GM12878 (cell line): ENCODE measurements around the gene CPHXL2. TPM values are rescaled to one million over a fixed set of nuclear protein-coding genes. Genes with fewer than 3 reads are reported as not detected.

ENCODE experiments used
- ATAC-seq: fragments of 200-7000 bp; cut with Tn5 transposase; 3 replicates; pipeline ENCODE4 v1.9.1; 2020; ENCODE audit warnings: mild to moderate bottlenecking, moderate library complexity
- BruUV-seq: library from RNA; stranded (reverse); fragments of 400-500 nt; replicated peaks from 2 replicates; lab custom pipeline; 2021; lab: Mats Ljungman, UMichigan
- CTCF ChIA-PET: fragments of 300-600 bp; sonication (Branson Sonifier 250); formaldehyde crosslinking; extraction: SDS; loops from one replicate; lab custom pipeline; 2021; ENCODE audit warnings: inconsistent platforms; lab: Yijun Ruan, JAX
- POLR2A ChIA-PET: fragments of 350-600 bp; formaldehyde crosslinking; extraction: SDS; loops from one replicate; lab custom pipeline; 2021; ENCODE audit warnings: inconsistent platforms; lab: Charles Lee
- RAD21 ChIA-PET: fragments of 300-600 bp; sonication (Branson Sonifier 250); formaldehyde crosslinking; loops from one replicate; lab custom pipeline; 2023; ENCODE audit warnings: antibody characterized with exemption; ENCODE audit not compliant: unreplicated experiment; lab: Charles Lee
- SMC1A ChIA-PET: fragments of 300-600 bp; sonication (Branson Sonifier 250); formaldehyde crosslinking; loops from one replicate; lab custom pipeline; 2023; ENCODE audit not compliant: unreplicated experiment, uncharacterized antibody; lab: Charles Lee
- DNase-seq: peaks from one replicate; pipeline ENCODE4 v3.0.0-alpha.2; 2011; ENCODE audit warnings: low read depth, low spot score
- FAIRE-seq: peaks from 3 replicates; lab custom pipeline; 2011; peaks lifted over from hg19 to GRCh38; lab: Jason Lieb, UNC
- H2AFZ ChIP-seq: 2 replicates; pipeline ENCODE4 v1.6.0; 2011; ENCODE audit warnings: low read depth, low read length, control low read depth; ENCODE audit not compliant: control insufficient read depth
- H3K27ac ChIP-seq: 2 replicates; pipeline ENCODE4 v1.5.1; 2011; ENCODE audit warnings: control low read depth; ENCODE audit not compliant: control insufficient read depth, insufficient read depth
- H3K27me3 ChIP-seq, 2 experiments: replicated peaks in 1 of 2; 2 replicates each; pipeline versions ENCODE4 v1.6.0 to v1.6.1; 2011; ENCODE audit warnings: low read length in 1 of 2; ENCODE audit not compliant: control insufficient read depth in 2 of 2, insufficient read depth in 2 of 2
- H3K36me3 ChIP-seq, 2 experiments: 2 replicates each; pipeline ENCODE4 v1.5.1; 2011; ENCODE audit warnings: low read length in 1 of 2; ENCODE audit not compliant: control insufficient read depth in 2 of 2, insufficient read depth in 2 of 2
- H3K4me1 ChIP-seq: 2 replicates; pipeline ENCODE4 v1.6.1; 2011; ENCODE audit warnings: mild to moderate bottlenecking, low read length, moderate library complexity, mixed read lengths; ENCODE audit not compliant: control insufficient read depth, insufficient read depth
- H3K4me2 ChIP-seq: 2 replicates; pipeline ENCODE4 v1.6.0; 2011; ENCODE audit warnings: control low read depth; ENCODE audit not compliant: control insufficient read depth, insufficient read depth
- H3K4me3 ChIP-seq: fragments of 200-600 bp; sonication (generic); 2 replicates; pipeline ENCODE4 v1.5.1; 2016
- H3K79me2 ChIP-seq: 2 replicates; pipeline ENCODE4 v1.6.0; 2011; ENCODE audit warnings: low read length; ENCODE audit not compliant: control insufficient read depth, insufficient read depth
- H3K9ac ChIP-seq: 2 replicates; pipeline ENCODE4 v1.8.0; 2011; ENCODE audit warnings: low read length, control low read depth, mixed read lengths; ENCODE audit not compliant: control insufficient read depth, insufficient read depth
- H3K9me3 ChIP-seq: replicated peaks from 3 replicates; pipeline ENCODE4 v1.5.1; 2011; ENCODE audit warnings: mild to moderate bottlenecking, low read length; ENCODE audit not compliant: control insufficient read depth, insufficient read depth
- H4K20me1 ChIP-seq: 2 replicates; pipeline ENCODE4 v1.6.0; 2011; ENCODE audit not compliant: control insufficient read depth, insufficient read depth
- ATF7 ChIP-seq: fragments of 450-650 bp; IDR thresholded peaks from 2 replicates; pipeline ENCODE4 v1.6.1; 2016; ENCODE audit warnings: low read depth, mild to moderate bottlenecking
- CBFB ChIP-seq: IDR thresholded peaks from 2 replicates; pipeline ENCODE4 v1.6.1; 2016; ENCODE audit warnings: antibody characterized with exemption, low read depth
- CHD2 ChIP-seq: IDR thresholded peaks from 2 replicates; pipeline ENCODE4 v1.6.1; 2011; ENCODE audit warnings: low read depth, low read length, improper control_type of control experiment, borderline replicate concordance
- EZH2 ChIP-seq: IDR thresholded peaks from 2 replicates; pipeline ENCODE4 v1.6.1; 2012; ENCODE audit warnings: low read depth, mild to moderate bottlenecking, control low read depth, inconsistent platforms, low read length, borderline replicate concordance; ENCODE audit not compliant: control insufficient read depth
- JUNB ChIP-seq: IDR thresholded peaks from 2 replicates; pipeline ENCODE4 v1.6.1; 2016; ENCODE audit warnings: antibody characterized with exemption, mild to moderate bottlenecking
- KDM1A ChIP-seq: fragments of 200-600 bp; sonication (generic); IDR thresholded peaks from 2 replicates; pipeline ENCODE4 v1.6.1; 2016; ENCODE audit warnings: borderline replicate concordance
- MEF2B ChIP-seq: fragments of 450-650 bp; IDR thresholded peaks from 2 replicates; pipeline ENCODE4 v1.6.1; 2018; ENCODE audit warnings: mild to moderate bottlenecking, moderate library complexity; ENCODE audit not compliant: partially characterized antibody, poor library complexity, severe bottlenecking
- MTA3 ChIP-seq: IDR thresholded peaks from 2 replicates; pipeline ENCODE4 v1.6.1; 2012; ENCODE audit warnings: low read length, inconsistent platforms, borderline replicate concordance
- MYB ChIP-seq: fragments of 150-350 bp; IDR thresholded peaks from 2 replicates; pipeline ENCODE4 v1.6.1; 2014; ENCODE audit warnings: mild to moderate bottlenecking, low read depth, low read length, borderline replicate concordance
- NFIC ChIP-seq: IDR thresholded peaks from 2 replicates; pipeline ENCODE4 v1.6.1; 2012; ENCODE audit warnings: low read depth, mild to moderate bottlenecking, inconsistent platforms, low read length, moderate library complexity
- NFXL1 ChIP-seq: fragments of 450-650 bp; IDR thresholded peaks from 2 replicates; pipeline ENCODE4 v1.6.1; 2017; ENCODE audit warnings: antibody characterized with exemption, mild to moderate bottlenecking, borderline replicate concordance
- NRF1 ChIP-seq: conservative IDR thresholded peaks from 2 replicates; pipeline ENCODE4 v1.6.1; 2011; ENCODE audit warnings: mild to moderate bottlenecking, low read depth, low read length, improper control_type of control experiment
- SIN3A ChIP-seq: IDR thresholded peaks from 2 replicates; pipeline ENCODE4 v1.6.1; 2012; ENCODE audit warnings: low read depth, low read length, improper control_type of control experiment
- WGBS: methylation state at CpG from one replicate; pipeline ENCODE4 v1.1.6; 2016; ENCODE audit warnings: low lambda C conversion rate; ENCODE audit not compliant: insufficient replicate concordance, insufficient coverage; ENCODE audit errors: missing lambda C conversion rate; 5-methylcytosine and 5-hydroxymethylcytosine counted together
- in situ Hi-C: fragments of 300-500 bp; cut with MboI; formaldehyde crosslinking; loops from 9 replicates; pipeline ENCODE4 v1.14.3; 2018; ENCODE audit warnings: mixed read lengths
- intact Hi-C: fragments of 100-400 bp; cut with micrococcal nuclease; formaldehyde crosslinking; loops from one replicate; pipeline ENCODE4 v1.14.2; 2022; ENCODE audit not compliant: unreplicated experiment
- polyA plus RNA-seq, 11 experiments: library from polyadenylated mRNA; depleted of rRNA in 4 of 11; unstranded in 6 of 11; stranded (reverse) in 5 of 11; fragments of >200 nt; fragmentation: Nextera tagmentation in 4 of 11; fragmentation: Illumina TruSeq in 1 of 11; extraction: Ambion mirVana in 4 of 11; extraction: Trizol in 1 of 11; gene quantifications; 1 replicate in 1 of 11; 2 replicates in 10 of 11; pipeline versions ENCODE4 v1.2.1 to v1.2.3, GENCODE V29; 2011 to 2016; ENCODE audit warnings: inconsistent platforms in 2 of 11, missing spikeins in 2 of 11, low read depth in 1 of 11
- total RNA-seq, 4 experiments: library from RNA; depleted of rRNA in 3 of 4; stranded (reverse); fragments of >200 nt in 3 of 4; fragmentation: Illumina TruSeq in 1 of 4; extraction: Trizol in 1 of 4; gene quantifications; 2 replicates each; pipeline versions ENCODE4 v1.2.1 to v1.2.3, GENCODE V29; 2013 to 2021
- TF ChIP-seq, protein P1 (sequence below): fragments of 450-650 bp; IDR thresholded peaks from 2 replicates; pipeline ENCODE4 v1.6.1; 2018; ENCODE audit warnings: borderline replicate concordance, mild to moderate bottlenecking; ENCODE audit not compliant: partially characterized antibody
- TF ChIP-seq, protein P2 (sequence below): fragments of 450-650 bp; IDR thresholded peaks from 2 replicates; pipeline ENCODE4 v1.6.1; 2017; ENCODE audit warnings: mild to moderate bottlenecking, moderate library complexity
- TF ChIP-seq, protein P3 (sequence below): fragments of 450-650 bp; IDR thresholded peaks from 2 replicates; pipeline ENCODE4 v1.6.1; 2018; ENCODE audit warnings: mild to moderate bottlenecking, low read depth, moderate library complexity; ENCODE audit not compliant: partially characterized antibody

The CPHXL2 gene
- total and polyA plus RNA-seq, 10 of the 15 experiments (the other 5 are each of a cell fraction or from before 2014, with no cell fraction given): not detected

DNA sequence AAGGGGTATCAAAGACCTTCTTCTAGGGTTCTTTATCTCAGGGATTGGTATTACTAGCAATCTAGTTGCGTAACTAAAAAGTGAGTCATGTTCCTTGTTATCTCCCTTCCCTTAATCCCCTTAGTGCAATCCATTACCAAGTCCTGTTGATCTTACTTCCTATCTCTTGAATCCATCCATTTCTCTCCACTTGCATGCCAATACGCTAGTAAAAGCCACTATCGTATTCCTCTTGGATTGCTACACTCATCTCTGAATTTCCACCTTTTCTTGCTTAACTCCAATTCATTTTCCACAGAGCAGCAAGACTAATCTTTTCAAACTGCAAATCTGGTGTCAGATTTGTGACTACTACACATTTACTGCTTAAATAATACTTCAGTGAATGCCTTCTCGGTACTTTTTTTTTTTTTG is 51.9 kb downstream of the CPHXL2 start:
- intact Hi-C loops: no loop called here
- ATAC-seq (no peak), FAIRE-seq (no peak), DNase-seq (no peak)
- no TSS peak for BruUV-seq
- ChIA-PET SMC1A (no interaction called here), RAD21 (no interaction called here), POLR2A (no interaction called here), CTCF (no interaction called here)
- in situ Hi-C loops: loop anchor here (10.0 kb wide), 1 partner anchor 160 kb away; the partner anchor contains the start of gene TMEM170A
- Histone ChIP-seq H3K79me2 (peaks cover 19% of the 10 kb centered on the region), H3K9me3 (no peaks in the 10 kb centered on the region), H3K36me3 (peaks cover 14 to 36% of the 10 kb centered on the region in 2 experiments), H4K20me1 (no peaks in the 10 kb centered on the region), H3K27ac (no peak overlapping the region), H3K4me2 (no peak overlapping the region), H3K4me3 (no peak overlapping the region), H3K27me3 (no peaks in the 10 kb centered on the region), H2AFZ (no peak overlapping the region), H3K9ac (no peak overlapping the region), H3K4me1 (peaks cover 19% of the 10 kb centered on the region)
- WGBS: 96% methylated on average over 4 of the region's 4 CpGs
- TF ChIP-seq, protein P1, sequence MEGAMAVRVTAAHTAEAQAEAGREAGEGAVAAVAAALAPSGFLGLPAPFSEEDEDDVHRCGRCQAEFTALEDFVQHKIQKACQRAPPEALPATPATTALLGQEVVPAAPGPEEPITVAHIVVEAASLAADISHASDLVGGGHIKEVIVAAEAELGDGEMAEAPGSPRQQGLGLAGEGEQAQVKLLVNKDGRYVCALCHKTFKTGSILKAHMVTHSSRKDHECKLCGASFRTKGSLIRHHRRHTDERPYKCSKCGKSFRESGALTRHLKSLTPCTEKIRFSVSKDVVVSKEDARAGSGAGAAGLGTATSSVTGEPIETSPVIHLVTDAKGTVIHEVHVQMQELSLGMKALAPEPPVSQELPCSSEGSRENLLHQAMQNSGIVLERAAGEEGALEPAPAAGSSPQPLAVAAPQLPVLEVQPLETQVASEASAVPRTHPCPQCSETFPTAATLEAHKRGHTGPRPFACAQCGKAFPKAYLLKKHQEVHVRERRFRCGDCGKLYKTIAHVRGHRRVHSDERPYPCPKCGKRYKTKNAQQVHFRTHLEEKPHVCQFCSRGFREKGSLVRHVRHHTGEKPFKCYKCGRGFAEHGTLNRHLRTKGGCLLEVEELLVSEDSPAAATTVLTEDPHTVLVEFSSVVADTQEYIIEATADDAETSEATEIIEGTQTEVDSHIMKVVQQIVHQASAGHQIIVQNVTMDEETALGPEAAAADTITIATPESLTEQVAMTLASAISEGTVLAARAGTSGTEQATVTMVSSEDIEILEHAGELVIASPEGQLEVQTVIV: no peak
- no peak for TF ChIP-seq MEF2B
- TF ChIP-seq NFIC: no peak
- TF ChIP-seq MYB: no peak
- TF ChIP-seq CBFB: no peak
- TF ChIP-seq EZH2: no peak
- no peak for TF ChIP-seq KDM1A
- no peak for TF ChIP-seq MTA3
- TF ChIP-seq JUNB: no peak
- no peak for TF ChIP-seq NRF1
- TF ChIP-seq ATF7: no peak
- TF ChIP-seq NFXL1: no peak
- TF ChIP-seq CHD2: no peak
- TF ChIP-seq, protein P2, sequence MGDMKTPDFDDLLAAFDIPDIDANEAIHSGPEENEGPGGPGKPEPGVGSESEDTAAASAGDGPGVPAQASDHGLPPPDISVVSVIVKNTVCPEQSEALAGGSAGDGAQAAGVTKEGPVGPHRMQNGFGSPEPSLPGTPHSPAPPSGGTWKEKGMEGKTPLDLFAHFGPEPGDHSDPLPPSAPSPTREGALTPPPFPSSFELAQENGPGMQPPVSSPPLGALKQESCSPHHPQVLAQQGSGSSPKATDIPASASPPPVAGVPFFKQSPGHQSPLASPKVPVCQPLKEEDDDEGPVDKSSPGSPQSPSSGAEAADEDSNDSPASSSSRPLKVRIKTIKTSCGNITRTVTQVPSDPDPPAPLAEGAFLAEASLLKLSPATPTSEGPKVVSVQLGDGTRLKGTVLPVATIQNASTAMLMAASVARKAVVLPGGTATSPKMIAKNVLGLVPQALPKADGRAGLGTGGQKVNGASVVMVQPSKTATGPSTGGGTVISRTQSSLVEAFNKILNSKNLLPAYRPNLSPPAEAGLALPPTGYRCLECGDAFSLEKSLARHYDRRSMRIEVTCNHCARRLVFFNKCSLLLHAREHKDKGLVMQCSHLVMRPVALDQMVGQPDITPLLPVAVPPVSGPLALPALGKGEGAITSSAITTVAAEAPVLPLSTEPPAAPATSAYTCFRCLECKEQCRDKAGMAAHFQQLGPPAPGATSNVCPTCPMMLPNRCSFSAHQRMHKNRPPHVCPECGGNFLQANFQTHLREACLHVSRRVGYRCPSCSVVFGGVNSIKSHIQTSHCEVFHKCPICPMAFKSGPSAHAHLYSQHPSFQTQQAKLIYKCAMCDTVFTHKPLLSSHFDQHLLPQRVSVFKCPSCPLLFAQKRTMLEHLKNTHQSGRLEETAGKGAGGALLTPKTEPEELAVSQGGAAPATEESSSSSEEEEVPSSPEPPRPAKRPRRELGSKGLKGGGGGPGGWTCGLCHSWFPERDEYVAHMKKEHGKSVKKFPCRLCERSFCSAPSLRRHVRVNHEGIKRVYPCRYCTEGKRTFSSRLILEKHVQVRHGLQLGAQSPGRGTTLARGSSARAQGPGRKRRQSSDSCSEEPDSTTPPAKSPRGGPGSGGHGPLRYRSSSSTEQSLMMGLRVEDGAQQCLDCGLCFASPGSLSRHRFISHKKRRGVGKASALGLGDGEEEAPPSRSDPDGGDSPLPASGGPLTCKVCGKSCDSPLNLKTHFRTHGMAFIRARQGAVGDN: no peak
- no peak for TF ChIP-seq SIN3A
- TF ChIP-seq, protein P3, sequence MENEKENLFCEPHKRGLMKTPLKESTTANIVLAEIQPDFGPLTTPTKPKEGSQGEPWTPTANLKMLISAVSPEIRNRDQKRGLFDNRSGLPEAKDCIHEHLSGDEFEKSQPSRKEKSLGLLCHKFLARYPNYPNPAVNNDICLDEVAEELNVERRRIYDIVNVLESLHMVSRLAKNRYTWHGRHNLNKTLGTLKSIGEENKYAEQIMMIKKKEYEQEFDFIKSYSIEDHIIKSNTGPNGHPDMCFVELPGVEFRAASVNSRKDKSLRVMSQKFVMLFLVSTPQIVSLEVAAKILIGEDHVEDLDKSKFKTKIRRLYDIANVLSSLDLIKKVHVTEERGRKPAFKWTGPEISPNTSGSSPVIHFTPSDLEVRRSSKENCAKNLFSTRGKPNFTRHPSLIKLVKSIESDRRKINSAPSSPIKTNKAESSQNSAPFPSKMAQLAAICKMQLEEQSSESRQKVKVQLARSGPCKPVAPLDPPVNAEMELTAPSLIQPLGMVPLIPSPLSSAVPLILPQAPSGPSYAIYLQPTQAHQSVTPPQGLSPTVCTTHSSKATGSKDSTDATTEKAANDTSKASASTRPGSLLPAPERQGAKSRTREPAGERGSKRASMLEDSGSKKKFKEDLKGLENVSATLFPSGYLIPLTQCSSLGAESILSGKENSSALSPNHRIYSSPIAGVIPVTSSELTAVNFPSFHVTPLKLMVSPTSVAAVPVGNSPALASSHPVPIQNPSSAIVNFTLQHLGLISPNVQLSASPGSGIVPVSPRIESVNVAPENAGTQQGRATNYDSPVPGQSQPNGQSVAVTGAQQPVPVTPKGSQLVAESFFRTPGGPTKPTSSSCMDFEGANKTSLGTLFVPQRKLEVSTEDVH: no peak
